Hematopoietic multipotent progenitor cell (in vitro differentiated cells): ENCODE results near the gene VIPR2. TPM values are rescaled to one million over a fixed set of nuclear protein-coding genes. Genes with fewer than 3 reads are reported as not detected.

Experiments
- DNase-seq, 3 donors: peaks; one replicate each; pipeline ENCODE4 v3.0.0-alpha.2; 2011 to 2015; ENCODE audit warnings: low read depth in 2 of 3, low spot score in 2 of 3
- total RNA-seq: library from RNA; depleted of rRNA; stranded (reverse); fragments of >200 nt; gene quantifications from one replicate; pipeline ENCODE4 v1.2.3, GENCODE V29; 2012

VIPR2 gene
- total RNA-seq, 1 donor, result 0.27 TPM

- no peak for DNase-seq
These were observed 96.0 kb downstream of the VIPR2 start for GRCh38 chr7:159048656-159049055.

- DNase-seq, result no peak
These were observed 97.1 kb downstream of the VIPR2 start for GRCh38 chr7:159047536-159047935.

GRCh38 chr7:159046300-159046699 is 98.4 kb downstream of the VIPR2 start:
- DNase-seq, result no peak

- DNase-seq, result no peak
These were observed 98.8 kb downstream of the VIPR2 start for GRCh38 chr7:159045839-159046238.

- no peak for DNase-seq
These were observed 102.0 kb downstream of the VIPR2 start for GRCh38 chr7:159042581-159043101.

- no peak for DNase-seq
These were observed 102.6 kb downstream of the VIPR2 start for GRCh38 chr7:159042103-159042502.

GRCh38 chr7:159040912-159041711 is 103.6 kb downstream of the VIPR2 start:
- no peak for DNase-seq

GRCh38 chr7:159040146-159040545 is 104.5 kb downstream of the VIPR2 start:
- DNase-seq, result no peak

- DNase-seq, result no peak
These were observed 105.0 kb downstream of the VIPR2 start for GRCh38 chr7:159039716-159040115.

GRCh38 chr7:159038066-159038465 is 106.6 kb downstream of the VIPR2 start:
- DNase-seq, result no peak

GRCh38 chr7:159036916-159037605 is 107.6 kb downstream of the VIPR2 start:
- no peak for DNase-seq

GRCh38 chr7:159035571-159036073 is 109.0 kb downstream of the VIPR2 start:
- no peak for DNase-seq

GRCh38 chr7:159034988-159035387 is 109.7 kb downstream of the VIPR2 start:
- DNase-seq, result no peak

- DNase-seq, result no peak
These were observed 110.3 kb downstream of the VIPR2 start for GRCh38 chr7:159034394-159034793.

GRCh38 chr7:159033956-159034355 is 110.7 kb downstream of the VIPR2 start:
- DNase-seq, result no peak

- DNase-seq, result no peak
These were observed 111.2 kb downstream of the VIPR2 start for GRCh38 chr7:159033473-159033825.

GRCh38 chr7:159032753-159033472 is 111.8 kb downstream of the VIPR2 start:
- no peak for DNase-seq

- no peak for DNase-seq
These were observed 112.3 kb downstream of the VIPR2 start for GRCh38 chr7:159032322-159032721.

- DNase-seq, result no peak
These were observed 112.9 kb downstream of the VIPR2 start for GRCh38 chr7:159031750-159032149.

GRCh38 chr7:159031135-159031701 is 113.4 kb downstream of the VIPR2 start:
- no peak for DNase-seq
